Measurements from ENCODE around the gene ITGB1BP1. TPM values are rescaled to one million over a fixed set of nuclear protein-coding genes. Genes with fewer than 3 reads are reported as not detected.

Gene ITGB1BP1
- total RNA-seq, 2 experiments from 2014 or later, result 54.0 to 102 TPM

DNA sequence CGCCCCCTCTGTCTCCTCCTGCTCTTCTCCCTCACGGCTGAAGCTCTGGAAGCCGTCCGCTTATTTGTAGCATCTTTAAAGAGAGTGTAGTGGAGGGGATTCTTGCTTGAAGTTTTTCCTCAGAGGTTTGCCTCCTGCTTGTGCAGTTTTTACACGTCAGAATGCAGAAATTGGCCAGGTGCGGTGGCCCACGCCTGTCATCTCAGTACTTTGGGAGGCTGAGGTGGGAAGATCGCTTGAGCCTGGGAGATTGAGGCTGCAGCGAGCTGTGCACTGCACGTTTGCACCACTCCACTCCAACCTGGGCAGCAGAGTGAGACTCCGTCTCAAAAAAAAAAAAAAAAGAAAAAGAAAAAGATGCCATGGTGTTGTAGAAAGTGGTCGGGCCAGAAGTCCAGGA, 69.0 kb downstream of the ITGB1BP1 start:
- no peak overlapping the region for H2AFZ ChIP-seq (ENCODE audit: low read length)
- no peaks in the 10 kb centered on the region for H3K79me2 ChIP-seq (ENCODE audit: insufficient read depth, low read depth, low read length)
- CTCF ChIA-PET (ENCODE audit: unreplicated experiment), result no interaction called here
- BruUV-seq (replicated peaks), result no TSS peak
- intact Hi-C loops (cut with micrococcal nuclease; ENCODE audit: unreplicated experiment), result no loop called here
- POLR2A ChIA-PET, result no interaction called here
- H4K20me1 ChIP-seq (ENCODE audit: insufficient read depth, low read length), result no peaks in the 10 kb centered on the region
- peaks cover 5% of the 10 kb centered on the region for H3K4me1 ChIP-seq (ENCODE audit: insufficient read depth, low read length, poor library complexity, severe bottlenecking)
- no peaks in the 10 kb centered on the region for H3K9me3 ChIP-seq (ENCODE audit: low read length)
- H3K9me2 ChIP-seq (ENCODE audit: insufficient read depth, low read length), result no peaks in the 10 kb centered on the region
- H3K4me3 ChIP-seq (ENCODE audit: low read depth, low read length, poor library complexity, severe bottlenecking), result no peak overlapping the region
- H3K4me2 ChIP-seq (ENCODE audit: low read length), result no peak overlapping the region
- no peaks in the 10 kb centered on the region for H3K36me3 ChIP-seq (ENCODE audit: insufficient read depth, low read length)
- no peak for TF ChIP-seq EZH2phosphoT487 (IDR thresholded peaks at IDR 0.05; ENCODE audit: borderline replicate concordance, low read depth, low read length)
- TF ChIP-seq, protein P1, sequence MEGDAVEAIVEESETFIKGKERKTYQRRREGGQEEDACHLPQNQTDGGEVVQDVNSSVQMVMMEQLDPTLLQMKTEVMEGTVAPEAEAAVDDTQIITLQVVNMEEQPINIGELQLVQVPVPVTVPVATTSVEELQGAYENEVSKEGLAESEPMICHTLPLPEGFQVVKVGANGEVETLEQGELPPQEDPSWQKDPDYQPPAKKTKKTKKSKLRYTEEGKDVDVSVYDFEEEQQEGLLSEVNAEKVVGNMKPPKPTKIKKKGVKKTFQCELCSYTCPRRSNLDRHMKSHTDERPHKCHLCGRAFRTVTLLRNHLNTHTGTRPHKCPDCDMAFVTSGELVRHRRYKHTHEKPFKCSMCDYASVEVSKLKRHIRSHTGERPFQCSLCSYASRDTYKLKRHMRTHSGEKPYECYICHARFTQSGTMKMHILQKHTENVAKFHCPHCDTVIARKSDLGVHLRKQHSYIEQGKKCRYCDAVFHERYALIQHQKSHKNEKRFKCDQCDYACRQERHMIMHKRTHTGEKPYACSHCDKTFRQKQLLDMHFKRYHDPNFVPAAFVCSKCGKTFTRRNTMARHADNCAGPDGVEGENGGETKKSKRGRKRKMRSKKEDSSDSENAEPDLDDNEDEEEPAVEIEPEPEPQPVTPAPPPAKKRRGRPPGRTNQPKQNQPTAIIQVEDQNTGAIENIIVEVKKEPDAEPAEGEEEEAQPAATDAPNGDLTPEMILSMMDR (conservative IDR thresholded peaks at IDR 0.05; ENCODE audit: low read length), result no peak
- DNase-seq (ENCODE audit: low spot score), result no peak
- no peak overlapping the region for H3K27ac ChIP-seq (ENCODE audit: low read depth, low read length, poor library complexity, severe bottlenecking)

Other genes starting within 250 kb of the ITGB1BP1 start
- gene ASAP2, start 216.7 kb downstream of the ITGB1BP1 start, total RNA-seq (2014; rRNA removed; shearing (Covaris generic)), result 0.03 TPM in 1 of 2 replicates, not detected in the other
- gene ASAP2, start 216.7 kb downstream of the ITGB1BP1 start, total RNA-seq (2022), result 0.07 and 0.27 TPM in 2 replicates
- 52.0 and 54.5 TPM in 2 replicates for gene CPSF3, start 126 bp upstream of the ITGB1BP1 start, total RNA-seq (2014; rRNA removed; shearing (Covaris generic))
- 88.3 and 95.2 TPM in 2 replicates for gene CPSF3, start 126 bp upstream of the ITGB1BP1 start, total RNA-seq (2022)
- 0.66 and 0.98 TPM in 2 replicates for gene IAH1, start 51.0 kb upstream of the ITGB1BP1 start, total RNA-seq (2014; rRNA removed; shearing (Covaris generic))
- 3.8 and 7.0 TPM in 2 replicates for gene IAH1, start 51.0 kb upstream of the ITGB1BP1 start, total RNA-seq (2022)
- gene ADAM17, start 132.3 kb upstream of the ITGB1BP1 start, total RNA-seq (2014; rRNA removed; shearing (Covaris generic)), result 46.9 and 50.5 TPM in 2 replicates
- 83.3 and 83.9 TPM in 2 replicates for gene ADAM17, start 132.3 kb upstream of the ITGB1BP1 start, total RNA-seq (2022)
- 152 and 181 TPM in 2 replicates for gene YWHAQ, start 207.5 kb upstream of the ITGB1BP1 start, total RNA-seq (2014; rRNA removed; shearing (Covaris generic))
- 252 and 268 TPM in 2 replicates for gene YWHAQ, start 207.5 kb upstream of the ITGB1BP1 start, total RNA-seq (2022)

All from OCI-LY7 (cell line).